Stimulated activated naive B cell treated with anti-CD40 and anti-IgM and Interleukin-4, amounts not matched to agents 10 μg/mL and 1 μg/mL and 100 μg/mL, for 72 hours (primary cell): ENCODE data around the gene DNAJB6.

Experiments
- ATAC-seq, 2 donors: fragments of 150-1000 bp; cut with Tn5 transposase; replicated peaks; 2 replicates each; pipeline ENCODE4 v1.10.0; 2021; ENCODE audit warnings: moderate library complexity in 1 of 2
- DNase-seq: peaks from one replicate; pipeline ENCODE4 v3.0.0; 2021
- H3K27ac Mint-ChIP-seq: one replicate; pipeline ENCODE4 v1.8.0; 2022; ENCODE audit warnings: mild to moderate bottlenecking, mixed read lengths
- H3K27me3 Mint-ChIP-seq, 2 donors: one replicate each; pipeline ENCODE4 v1.8.0; 2022; ENCODE audit warnings: mixed read lengths in 2 of 2
- H3K36me3 Mint-ChIP-seq, 2 donors: one replicate each; pipeline ENCODE4 v1.8.0; 2022; ENCODE audit warnings: mixed read lengths in 2 of 2, mild to moderate bottlenecking in 1 of 2
- H3K4me1 Mint-ChIP-seq, 2 donors: one replicate each; pipeline ENCODE4 v1.8.0; 2022; ENCODE audit warnings: mixed read lengths in 2 of 2, mild to moderate bottlenecking in 1 of 2
- H3K4me3 Mint-ChIP-seq, 2 donors: one replicate each; pipeline ENCODE4 v1.8.0; 2022; ENCODE audit warnings: mild to moderate bottlenecking in 2 of 2, mixed read lengths in 2 of 2, moderate library complexity in 1 of 2
- H3K9me3 Mint-ChIP-seq, 2 donors: one replicate each; pipeline ENCODE4 v1.8.0; 2022; ENCODE audit warnings: mixed read lengths in 2 of 2, mild to moderate bottlenecking in 1 of 2

Gene DNAJB6

DNA sequence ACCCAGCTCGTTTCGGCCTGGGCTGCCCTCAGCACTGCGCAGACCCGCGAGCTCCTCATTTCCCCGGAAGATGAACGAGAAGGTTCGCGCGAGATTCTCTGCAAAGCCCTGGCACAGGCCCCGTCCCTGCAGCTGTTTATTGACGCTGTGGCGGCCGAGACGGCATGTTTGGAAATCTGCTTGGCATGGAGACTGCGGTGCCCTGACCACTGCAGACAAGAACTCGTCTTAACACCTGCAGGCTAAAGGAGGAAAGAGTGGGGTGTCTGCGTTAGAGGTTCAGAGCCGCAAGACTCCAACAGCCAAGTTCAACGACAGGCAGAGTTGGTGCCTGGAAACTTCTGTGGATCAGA, 125.6 kb downstream of the DNAJB6 start:
- DNase-seq (no peak), ATAC-seq (no peak)
- Mint-ChIP-seq H3K36me3 (peaks cover 0 to 3% of the 10 kb centered on the region in 2 donors), H3K4me3 (no peak overlapping the region), H3K4me1 (peaks cover 0 to 1% of the 10 kb centered on the region in 2 donors), H3K27ac (no peak overlapping the region), H3K27me3 (peaks cover 37 to 45% of the 10 kb centered on the region in 2 donors), H3K9me3 (no peaks in the 10 kb centered on the region)

DNA sequence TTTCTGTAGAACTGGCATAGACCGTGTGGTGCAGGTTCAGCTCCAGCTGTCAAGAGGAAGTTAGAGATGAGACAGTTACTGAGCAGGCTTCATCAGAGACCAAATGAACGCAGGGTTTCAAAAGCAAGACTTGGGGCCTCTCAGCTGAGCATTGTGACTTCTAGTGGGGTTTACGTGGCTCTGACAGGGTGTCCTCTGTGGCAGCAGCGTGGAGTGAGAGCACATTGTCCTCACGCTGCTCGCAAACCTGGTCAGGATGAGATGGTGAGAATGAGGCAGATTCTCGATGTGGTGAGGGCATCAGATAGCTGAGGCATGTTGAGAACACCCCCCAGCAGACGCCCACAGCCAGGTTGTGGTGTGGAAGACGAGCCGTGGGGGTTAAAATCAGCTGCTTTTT, 126.0 kb downstream of the DNAJB6 start:
- peaks cover 0 to under 1% of the 10 kb centered on the region in 2 donors for H3K36me3 Mint-ChIP-seq
- no peak for ATAC-seq

DNA sequence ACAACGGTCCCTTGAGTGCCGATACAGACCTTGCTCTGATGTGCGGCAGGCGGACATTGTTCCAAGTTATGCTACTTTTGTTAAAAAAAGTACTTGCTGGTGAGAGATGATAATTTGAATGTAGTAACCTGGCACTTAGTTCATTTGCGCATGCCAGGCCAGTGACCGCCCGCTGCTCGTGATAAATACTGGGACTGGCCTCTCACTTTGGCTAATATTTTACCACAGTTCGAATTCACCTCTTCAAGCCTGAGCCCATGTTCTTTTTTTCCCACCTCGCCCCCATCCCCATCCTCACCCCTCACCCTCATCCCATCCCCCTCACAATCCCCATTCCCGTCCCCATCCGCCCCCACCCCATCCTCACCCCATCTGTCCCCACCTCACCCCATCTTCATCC, 126.4 kb downstream of the DNAJB6 start:
- Mint-ChIP-seq H3K36me3 (no peaks in the 10 kb centered on the region), H3K4me3 (no peak overlapping the region), H3K27ac (no peak overlapping the region), H3K9me3 (no peaks in the 10 kb centered on the region), H3K27me3 (peaks cover 31 to 37% of the 10 kb centered on the region in 2 donors), H3K4me1 (peaks cover 0 to 1% of the 10 kb centered on the region in 2 donors)
- no peak for ATAC-seq
- DNase-seq = no peak

More for the DNA sequence above, 126.0 kb downstream of the DNAJB6 start:
- H3K9me3 Mint-ChIP-seq = no peaks in the 10 kb centered on the region
- H3K27me3 Mint-ChIP-seq = peaks cover 32 to 40% of the 10 kb centered on the region in 2 donors
- H3K4me3 Mint-ChIP-seq = no peak overlapping the region
- no peak for DNase-seq
- peaks cover 0 to 1% of the 10 kb centered on the region in 2 donors for H3K4me1 Mint-ChIP-seq
- H3K27ac Mint-ChIP-seq = no peak overlapping the region

DNA sequence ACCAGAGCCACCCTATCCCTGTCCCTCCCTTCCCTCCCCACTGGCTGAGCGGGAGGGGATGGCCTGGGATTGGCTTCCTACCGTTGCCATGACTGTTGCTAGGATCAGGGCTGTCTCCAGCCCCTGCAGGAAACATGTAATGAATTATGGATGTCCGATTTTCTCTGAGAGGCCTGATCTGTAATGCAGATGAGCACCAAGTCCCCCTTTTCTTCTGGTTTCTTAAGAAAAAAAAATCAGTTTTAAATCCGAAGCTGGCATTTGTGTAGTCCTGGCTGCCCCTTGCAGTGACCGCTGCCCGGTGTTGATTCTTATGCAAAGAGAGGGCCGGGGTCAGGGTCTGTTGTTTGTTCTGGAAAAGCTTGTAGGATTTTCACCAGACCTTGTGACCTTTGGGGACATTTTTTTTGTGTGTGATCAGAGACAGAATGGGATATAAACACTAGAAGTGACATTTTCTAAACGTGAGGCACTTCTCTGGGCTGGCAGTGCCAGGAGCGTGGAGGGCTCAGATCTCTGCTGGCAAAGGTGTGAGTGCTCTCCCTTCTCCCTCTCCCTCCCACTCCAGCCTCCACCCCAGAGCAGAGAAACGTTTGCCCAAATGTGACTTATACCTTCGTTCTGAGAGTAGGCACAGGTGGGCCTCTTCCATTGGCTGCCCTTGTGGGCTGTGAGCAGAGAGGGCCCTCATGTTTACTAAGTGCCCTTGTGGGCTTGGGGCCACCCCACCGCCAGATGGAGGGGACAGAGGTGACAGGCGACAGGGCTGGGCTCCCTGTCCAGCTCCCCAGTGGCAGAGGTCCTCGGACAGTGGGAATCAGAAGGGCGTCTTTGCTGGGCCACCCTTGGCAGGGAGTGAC, 127.5 kb downstream of the DNAJB6 start:
- Mint-ChIP-seq H3K27me3 (peaks cover 31 to 37% of the 10 kb centered on the region in 2 donors), H3K9me3 (no peaks in the 10 kb centered on the region), H3K4me3 (no peak overlapping the region), H3K27ac (no peak overlapping the region), H3K4me1 (peaks cover 0 to 1% of the 10 kb centered on the region in 2 donors), H3K36me3 (no peaks in the 10 kb centered on the region)
- DNase-seq (no peak), ATAC-seq (no peak)

DNA sequence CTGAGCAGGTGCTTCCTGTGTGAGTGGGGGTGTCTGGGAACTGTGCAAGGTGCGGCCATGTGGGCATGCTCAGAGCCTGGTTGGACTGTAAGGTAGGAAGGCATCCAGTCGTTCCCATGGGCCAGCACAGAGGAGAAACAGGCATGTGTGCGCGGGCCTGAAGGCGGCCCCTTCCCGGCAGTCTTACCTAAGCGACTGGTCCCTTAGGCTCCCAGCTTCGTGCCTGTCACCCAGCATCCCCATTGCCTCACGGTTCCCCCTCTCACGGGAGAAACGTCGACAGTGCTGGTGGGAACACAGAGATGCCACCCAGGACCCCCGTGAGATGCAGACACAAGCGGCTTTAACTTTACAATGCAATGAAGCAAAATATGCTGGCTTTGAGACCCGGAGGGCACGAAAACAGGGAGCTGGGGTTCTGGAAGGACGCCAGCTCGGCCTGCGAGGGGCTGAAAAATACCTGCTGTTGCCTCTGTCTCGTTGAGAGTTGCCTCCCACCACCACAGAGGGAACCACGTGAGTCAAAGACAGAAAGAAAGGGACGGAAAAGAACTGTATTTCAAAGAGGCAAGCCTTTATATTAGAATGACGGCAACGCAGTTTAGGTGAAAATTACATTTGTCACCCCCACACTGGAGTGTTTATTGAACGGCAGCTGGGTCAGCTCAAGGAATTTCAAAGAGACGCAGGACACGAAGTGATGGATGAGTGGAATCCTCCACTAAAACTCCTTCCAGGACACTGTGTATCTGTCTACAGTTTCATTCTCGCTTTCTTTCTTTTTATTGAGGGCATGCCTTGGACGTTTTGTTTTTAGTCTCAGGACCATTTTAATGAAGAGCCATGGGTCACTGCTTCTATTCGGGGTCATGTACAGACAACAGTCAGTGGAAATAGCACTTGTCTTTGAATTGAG, 128.4 kb downstream of the DNAJB6 start:
- DNase-seq = no peak
- peaks cover 31 to 37% of the 10 kb centered on the region in 2 donors for H3K27me3 Mint-ChIP-seq
- ATAC-seq = no peak
- no peak overlapping the region for H3K27ac Mint-ChIP-seq
- no peak overlapping the region for H3K4me3 Mint-ChIP-seq
- peaks cover 0 to 1% of the 10 kb centered on the region in 2 donors for H3K4me1 Mint-ChIP-seq
- no peaks in the 10 kb centered on the region for H3K9me3 Mint-ChIP-seq
- no peaks in the 10 kb centered on the region for H3K36me3 Mint-ChIP-seq

DNA sequence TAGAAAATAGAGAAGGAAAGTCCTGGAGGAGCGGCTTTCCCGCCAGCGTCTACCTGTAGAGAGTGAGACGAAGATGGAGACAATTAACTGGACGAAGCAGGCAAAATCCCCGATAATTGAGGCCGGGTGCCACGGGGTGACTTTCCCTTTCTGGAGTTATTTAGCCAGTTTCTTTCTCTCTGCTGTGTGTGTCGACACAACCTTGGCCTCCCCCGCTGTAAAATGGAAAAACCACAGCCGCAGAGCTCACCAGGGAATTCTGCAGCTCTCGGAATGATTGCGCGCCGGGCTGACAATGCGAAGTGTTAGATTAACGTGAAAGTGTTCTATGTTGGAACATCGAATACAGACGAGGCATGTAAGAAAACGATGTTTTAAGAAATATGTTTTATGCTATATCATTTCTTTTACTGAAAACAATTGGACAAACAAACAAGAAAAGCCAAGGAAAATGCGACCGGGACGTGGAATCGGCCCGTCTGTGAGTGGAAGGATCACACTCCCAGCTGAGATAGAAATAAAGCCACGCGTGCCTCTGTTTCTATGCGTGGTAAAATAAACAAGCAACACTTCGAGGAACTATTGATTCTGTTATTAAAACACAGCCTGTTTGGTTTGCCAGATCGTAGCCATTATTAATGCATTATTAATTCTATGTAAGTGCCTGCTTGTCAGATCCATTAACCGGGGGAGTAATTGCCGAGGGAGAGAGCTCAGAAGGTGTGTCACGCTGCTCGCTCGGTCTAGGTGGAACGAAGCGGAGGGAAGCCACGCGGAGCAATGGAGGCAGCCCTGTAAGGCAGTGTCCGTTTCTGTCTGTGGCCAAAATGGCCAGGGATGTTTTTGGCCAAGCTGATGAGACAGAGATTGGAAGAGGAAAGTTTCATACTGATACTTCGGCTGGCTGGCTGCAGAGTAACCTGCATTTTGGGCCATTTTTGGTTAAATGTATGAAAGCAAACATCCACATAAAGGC, 129.4 kb downstream of the DNAJB6 start:
- peaks cover 28 to 35% of the 10 kb centered on the region in 2 donors for H3K27me3 Mint-ChIP-seq
- no peaks in the 10 kb centered on the region for H3K9me3 Mint-ChIP-seq
- ATAC-seq (no peak), DNase-seq (no peak)
- H3K4me3 Mint-ChIP-seq = no peak overlapping the region
- H3K4me1 Mint-ChIP-seq = peaks cover 0 to 1% of the 10 kb centered on the region in 2 donors
- H3K36me3 Mint-ChIP-seq = no peaks in the 10 kb centered on the region
- no peak overlapping the region for H3K27ac Mint-ChIP-seq

DNA sequence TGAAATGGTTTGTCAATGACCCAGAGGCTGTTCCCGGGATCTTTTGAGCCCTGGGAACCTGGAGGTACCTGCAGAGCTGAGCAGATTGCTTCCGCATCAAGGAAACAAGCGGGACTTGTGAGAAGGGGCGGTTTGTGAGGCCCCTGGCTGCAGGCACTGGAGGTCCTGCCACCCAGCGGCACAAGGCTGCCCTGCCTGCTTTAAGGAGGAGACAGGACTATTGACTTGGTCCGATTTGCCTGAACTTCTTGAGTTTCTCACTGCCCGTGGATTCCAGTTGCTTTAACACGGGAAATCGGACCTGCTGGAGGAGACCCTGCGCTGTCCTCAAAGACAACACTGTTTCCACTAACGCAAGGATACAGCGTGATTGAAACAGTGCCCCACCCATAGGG, 130.1 kb downstream of the DNAJB6 start:
- H3K27ac Mint-ChIP-seq = no peak overlapping the region
- H3K4me1 Mint-ChIP-seq = peaks cover 0 to 1% of the 10 kb centered on the region in 2 donors
- no peak for DNase-seq
- no peak overlapping the region for H3K4me3 Mint-ChIP-seq
- H3K36me3 Mint-ChIP-seq = no peaks in the 10 kb centered on the region
- peaks cover 21 to 28% of the 10 kb centered on the region in 2 donors for H3K27me3 Mint-ChIP-seq
- no peaks in the 10 kb centered on the region for H3K9me3 Mint-ChIP-seq
- ATAC-seq = no peak
